Type B pancreatic cell (in vitro differentiated cells): ENCODE results near the gene COL6A3. TPM values are rescaled to one million over a fixed set of nuclear protein-coding genes. Genes with fewer than 3 reads are reported as not detected.

Experiments used
- DNase-seq: peaks from one replicate; pipeline ENCODE4 v3.0.0; 2021; ENCODE audit warnings: mixed read lengths; ENCODE audit not compliant: unreplicated experiment; ENCODE audit errors: extremely low spot score
- H3K27ac Mint-ChIP-seq: 2 replicates; pipeline ENCODE4 v1.8.0; 2021; ENCODE audit warnings: mild to moderate bottlenecking, mixed read lengths
- H3K27me3 Mint-ChIP-seq: 2 replicates; pipeline ENCODE4 v1.8.0; 2021; ENCODE audit warnings: mixed read lengths
- H3K36me3 Mint-ChIP-seq: 2 replicates; pipeline ENCODE4 v1.8.0; 2021; ENCODE audit warnings: mixed read lengths
- H3K4me1 Mint-ChIP-seq: one replicate; pipeline ENCODE4 v1.8.0; 2021; ENCODE audit warnings: mixed read lengths; ENCODE audit not compliant: unreplicated experiment
- H3K4me3 Mint-ChIP-seq: 2 replicates; pipeline ENCODE4 v1.8.0; 2021; ENCODE audit warnings: mild to moderate bottlenecking, mixed read lengths
- H3K9me3 Mint-ChIP-seq: 2 replicates; pipeline ENCODE4 v1.8.0; 2021; ENCODE audit warnings: mixed read lengths
- total RNA-seq: library from RNA; stranded (reverse); gene quantifications from 2 replicates; pipeline ENCODE4 v1.2.1, GENCODE V29; 2021; ENCODE audit warnings: low replicate concordance
- TF ChIP-seq, protein P1 (sequence below): fragments of 200-600 bp; sonication (generic); conservative IDR thresholded peaks from 2 replicates; pipeline ENCODE4 v1.5.0; 2021; ENCODE audit warnings: antibody characterized with exemption, mild to moderate bottlenecking

Gene COL6A3
- total RNA-seq, 1 donor from 2014 or later, result 157 TPM

DNA sequence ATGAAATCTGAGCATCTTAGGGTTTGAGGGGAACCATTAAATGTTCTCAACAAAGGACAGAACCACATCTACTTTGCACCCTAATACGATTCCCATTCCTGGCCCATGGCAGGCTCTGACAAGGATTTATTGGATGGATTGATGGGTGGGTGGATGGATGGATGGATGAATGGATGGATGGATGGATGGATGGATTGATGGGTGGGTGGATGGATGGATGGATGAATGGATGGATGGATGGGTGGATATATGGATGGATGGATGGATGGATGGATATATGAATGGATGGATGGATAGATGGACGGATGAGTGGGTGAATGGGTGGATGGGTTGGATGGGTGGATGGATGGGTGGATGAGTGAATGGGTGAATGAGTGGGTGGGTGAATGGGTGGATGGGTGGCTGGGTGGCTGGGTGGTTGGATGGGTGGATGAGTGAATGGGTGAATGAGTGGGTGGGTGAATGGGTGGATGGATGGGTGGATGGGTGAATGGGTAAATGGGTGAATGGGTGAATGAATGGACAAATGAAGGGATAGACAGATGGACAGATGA, 43.5 kb upstream of the COL6A3 start:
- Mint-ChIP-seq H3K4me3 (no peak overlapping the region), H3K9me3 (peaks cover 13% of the 10 kb centered on the region), H3K27me3 (peaks cover 40% of the 10 kb centered on the region), H3K4me1 (peaks cover 4% of the 10 kb centered on the region), H3K27ac (no peak overlapping the region), H3K36me3 (no peaks in the 10 kb centered on the region)
- DNase-seq, result no peak
- TF ChIP-seq, protein P1, sequence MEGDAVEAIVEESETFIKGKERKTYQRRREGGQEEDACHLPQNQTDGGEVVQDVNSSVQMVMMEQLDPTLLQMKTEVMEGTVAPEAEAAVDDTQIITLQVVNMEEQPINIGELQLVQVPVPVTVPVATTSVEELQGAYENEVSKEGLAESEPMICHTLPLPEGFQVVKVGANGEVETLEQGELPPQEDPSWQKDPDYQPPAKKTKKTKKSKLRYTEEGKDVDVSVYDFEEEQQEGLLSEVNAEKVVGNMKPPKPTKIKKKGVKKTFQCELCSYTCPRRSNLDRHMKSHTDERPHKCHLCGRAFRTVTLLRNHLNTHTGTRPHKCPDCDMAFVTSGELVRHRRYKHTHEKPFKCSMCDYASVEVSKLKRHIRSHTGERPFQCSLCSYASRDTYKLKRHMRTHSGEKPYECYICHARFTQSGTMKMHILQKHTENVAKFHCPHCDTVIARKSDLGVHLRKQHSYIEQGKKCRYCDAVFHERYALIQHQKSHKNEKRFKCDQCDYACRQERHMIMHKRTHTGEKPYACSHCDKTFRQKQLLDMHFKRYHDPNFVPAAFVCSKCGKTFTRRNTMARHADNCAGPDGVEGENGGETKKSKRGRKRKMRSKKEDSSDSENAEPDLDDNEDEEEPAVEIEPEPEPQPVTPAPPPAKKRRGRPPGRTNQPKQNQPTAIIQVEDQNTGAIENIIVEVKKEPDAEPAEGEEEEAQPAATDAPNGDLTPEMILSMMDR, result no peak

GRCh38 chr2:237456200-237456843, 42.4 kb upstream of the COL6A3 start:
- H3K27ac Mint-ChIP-seq, result no peak overlapping the region
- no peak for DNase-seq
- no peaks in the 10 kb centered on the region for H3K36me3 Mint-ChIP-seq
- H3K4me1 Mint-ChIP-seq, result peaks cover 15% of the 10 kb centered on the region
- peaks cover 47% of the 10 kb centered on the region for H3K27me3 Mint-ChIP-seq
- TF ChIP-seq, protein P1, result no peak
- no peak overlapping the region for H3K4me3 Mint-ChIP-seq
- peaks cover 13% of the 10 kb centered on the region for H3K9me3 Mint-ChIP-seq

DNA sequence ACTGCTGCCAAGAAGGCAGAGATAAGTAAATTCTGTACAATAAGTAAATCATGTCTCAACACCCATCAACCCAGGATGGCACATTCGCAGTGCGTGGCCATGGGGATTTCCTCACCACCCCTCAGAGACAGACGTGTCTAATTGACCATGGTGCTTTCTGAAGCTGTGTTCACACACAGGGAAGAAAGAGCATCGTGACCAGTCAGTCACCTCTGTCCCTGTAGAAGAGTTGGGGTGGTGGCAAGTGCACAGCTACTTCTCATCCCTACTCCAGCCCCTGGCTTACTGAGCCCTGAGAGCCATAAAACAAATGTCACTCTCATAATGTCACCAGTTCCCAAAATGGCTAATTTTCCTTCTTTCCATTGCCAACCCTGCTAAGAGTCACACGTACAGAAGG, 41.8 kb upstream of the COL6A3 start:
- Mint-ChIP-seq H3K36me3 (no peaks in the 10 kb centered on the region), H3K4me1 (peaks cover 20% of the 10 kb centered on the region), H3K27ac (no peak overlapping the region), H3K27me3 (peaks cover 47% of the 10 kb centered on the region), H3K4me3 (no peak overlapping the region), H3K9me3 (peaks cover 13% of the 10 kb centered on the region)
- no peak for DNase-seq
- TF ChIP-seq, protein P1, result no peak

DNA sequence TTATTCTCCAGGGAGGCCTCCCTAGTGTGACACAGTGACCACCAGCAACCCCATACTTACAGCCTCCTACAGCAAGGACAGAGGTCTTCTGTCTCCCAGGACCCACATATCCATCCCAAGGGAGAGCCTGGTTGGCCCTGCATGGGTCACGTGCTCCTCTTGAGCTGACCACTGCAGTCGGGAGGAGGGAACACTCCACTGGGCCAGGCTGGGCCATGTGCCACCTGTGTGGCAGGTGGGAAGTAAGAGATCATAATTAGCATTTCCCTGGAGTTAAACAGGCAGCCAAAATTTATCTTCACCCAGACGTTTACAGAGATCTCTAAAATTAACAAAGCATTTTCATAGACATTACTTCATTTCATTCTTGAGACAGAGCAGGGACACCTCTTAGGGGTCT, 39.7 kb upstream of the COL6A3 start:
- Mint-ChIP-seq H3K4me3 (no peak overlapping the region), H3K27ac (no peak overlapping the region), H3K9me3 (peaks cover 12% of the 10 kb centered on the region), H3K27me3 (peaks cover 40% of the 10 kb centered on the region), H3K4me1 (peaks cover 30% of the 10 kb centered on the region), H3K36me3 (no peaks in the 10 kb centered on the region)
- no peak for DNase-seq
- TF ChIP-seq, protein P1, result no peak

GRCh38 chr2:237452861-237453260, 38.9 kb upstream of the COL6A3 start:
- Mint-ChIP-seq H3K27me3 (peaks cover 32% of the 10 kb centered on the region), H3K27ac (no peak overlapping the region), H3K9me3 (peaks cover 4% of the 10 kb centered on the region), H3K4me1 (peaks cover 30% of the 10 kb centered on the region), H3K36me3 (no peaks in the 10 kb centered on the region), H3K4me3 (no peak overlapping the region)
- TF ChIP-seq, protein P1, result no peak
- no peak for DNase-seq
